Endothelial cell of umbilical vein (primary cell): Measurements from ENCODE around the gene SLC16A2. TPM values are rescaled to one million over a fixed set of nuclear protein-coding genes. Genes with fewer than 3 reads are reported as not detected.

ENCODE experiments used
- BruUV-seq: library from RNA; stranded (reverse); fragments of 400-500 nt; replicated peaks from 2 replicates; lab custom pipeline; 2021; lab: Mats Ljungman, UMichigan
- CTCF ChIA-PET: fragments of 300-600, 350-600 bp; sonication (Branson Sonifier 250); formaldehyde crosslinking; loops from one replicate; lab custom pipeline; 2021; ENCODE audit warnings: antibody characterized with exemption, inconsistent platforms; lab: Charles Lee
- POLR2A ChIA-PET: fragments of 300-600, 350-600 bp; sonication (Branson Sonifier 250); formaldehyde crosslinking; loops from one replicate; lab custom pipeline; 2021; ENCODE audit warnings: antibody characterized with exemption, inconsistent platforms; lab: Charles Lee
- DNase-seq: peaks from one replicate; pipeline ENCODE4 v3.0.0-alpha.2; 2011; ENCODE audit warnings: low read depth, low spot score
- FAIRE-seq: peaks from 2 replicates; lab custom pipeline; 2011; peaks lifted over from hg19 to GRCh38; lab: Jason Lieb, UNC
- H2AFZ ChIP-seq: 2 replicates; pipeline ENCODE4 v1.6.0; 2012; ENCODE audit warnings: low read depth, low read length, control low read depth, inconsistent platforms
- H3K27ac ChIP-seq: 2 replicates; pipeline ENCODE4 v1.5.1; 2011; ENCODE audit warnings: low read depth, mild to moderate bottlenecking, control low read depth, low read length, moderate library complexity; ENCODE audit not compliant: insufficient read depth
- H3K27me3 ChIP-seq, 2 experiments: 2 replicates each; pipeline versions ENCODE4 v1.6.0 to v1.6.1; 2011; ENCODE audit warnings: low read length in 2 of 2, mixed read lengths in 1 of 2; ENCODE audit not compliant: control insufficient read depth in 2 of 2, insufficient read depth in 2 of 2
- H3K36me3 ChIP-seq, 2 experiments: 2 replicates in 1 of 2; 3 replicates in 1 of 2; pipeline ENCODE4 v1.5.1; 2011; ENCODE audit warnings: low read length in 2 of 2, mild to moderate bottlenecking in 1 of 2, moderate library complexity in 1 of 2; ENCODE audit not compliant: control insufficient read depth in 2 of 2, insufficient read depth in 2 of 2; ENCODE audit errors: extremely low read depth in 1 of 2
- H3K4me1 ChIP-seq: 3 replicates; pipeline ENCODE4 v1.5.1; 2011; ENCODE audit warnings: mild to moderate bottlenecking, low read length; ENCODE audit not compliant: control insufficient read depth, insufficient read depth; ENCODE audit errors: extremely low read depth
- H3K4me2 ChIP-seq: 2 replicates; pipeline ENCODE4 v1.6.1; 2011; ENCODE audit warnings: low read length, control low read depth, mixed read lengths; ENCODE audit not compliant: insufficient read depth
- H3K4me3 ChIP-seq, 3 experiments: fragments of 200-600 bp in 1 of 3; sonication (generic), shearing (Covaris generic) in 1 of 3; replicated peaks in 1 of 3; 2 replicates each; pipeline ENCODE4 v1.5.1; 2011 to 2016; ENCODE audit warnings: control low read depth in 3 of 3, low read length in 3 of 3, mild to moderate bottlenecking in 2 of 3, inconsistent platforms in 1 of 3, low read depth in 1 of 3, moderate library complexity in 1 of 3; ENCODE audit not compliant: insufficient read depth in 1 of 3
- H3K79me2 ChIP-seq: 2 replicates; pipeline ENCODE4 v1.6.0; 2012; ENCODE audit warnings: low read length, inconsistent platforms; ENCODE audit not compliant: control insufficient read depth, insufficient read depth
- H3K9ac ChIP-seq: replicated peaks from 2 replicates; pipeline ENCODE3; 2011; ENCODE audit warnings: low read length, control low read depth; ENCODE audit not compliant: insufficient read depth; ENCODE audit errors: extremely low read depth
- H3K9me1 ChIP-seq: replicated peaks from 3 replicates; pipeline ENCODE4 v1.6.0; 2011; ENCODE audit warnings: mild to moderate bottlenecking, low read length; ENCODE audit not compliant: control insufficient read depth, insufficient read depth; ENCODE audit errors: extremely low read depth
- H3K9me3 ChIP-seq: replicated peaks from 2 replicates; pipeline ENCODE4 v1.5.1; 2012; ENCODE audit warnings: low read length, inconsistent platforms; ENCODE audit not compliant: control insufficient read depth, insufficient read depth
- H4K20me1 ChIP-seq: replicated peaks from 2 replicates; pipeline ENCODE3; 2011; ENCODE audit warnings: mild to moderate bottlenecking, low read length; ENCODE audit not compliant: control insufficient read depth, insufficient read depth; ENCODE audit errors: extremely low read depth
- CTCF ChIP-seq, 2 donors: IDR thresholded peaks; 1 replicate in 1 of 2; 2 replicates in 1 of 2; pipeline ENCODE4 v1.5.1; 2011; ENCODE audit warnings: low read length in 2 of 2, mild to moderate bottlenecking in 2 of 2, moderate library complexity in 2 of 2, control low read depth in 1 of 2, inconsistent platforms in 1 of 2, low read depth in 1 of 2; ENCODE audit not compliant: insufficient read depth in 1 of 2; ENCODE audit errors: extremely low read depth in 1 of 2
- EZH2 ChIP-seq: IDR thresholded peaks from 2 replicates; pipeline ENCODE4 v1.6.1; 2012; ENCODE audit warnings: borderline replicate concordance, low read depth, mild to moderate bottlenecking, moderate library complexity, low read length, inconsistent platforms; ENCODE audit not compliant: severe bottlenecking
- JUN ChIP-seq: IDR thresholded peaks from 2 replicates; pipeline ENCODE4 v1.6.1; 2011; ENCODE audit warnings: borderline replicate concordance, low read depth; ENCODE audit not compliant: insufficient read length, insufficient read depth
- MAX ChIP-seq: IDR thresholded peaks from 2 replicates; pipeline ENCODE4 v1.6.1; 2011; ENCODE audit not compliant: insufficient read depth, insufficient read length
- MYC ChIP-seq: IDR thresholded peaks from one replicate; pipeline ENCODE4 v1.6.1; 2011; ENCODE audit warnings: mild to moderate bottlenecking, low read depth, low read length
- POLR2AphosphoS5 ChIP-seq: IDR thresholded peaks from 2 replicates; pipeline ENCODE4 v1.6.1; 2012; ENCODE audit warnings: low read depth, mild to moderate bottlenecking, control low read depth, low read length, moderate library complexity; ENCODE audit not compliant: insufficient read depth
- dilution Hi-C: fragments of 300-500 bp; cut with MboI; formaldehyde crosslinking; loops from one replicate; pipeline ENCODE4 v1.15.0; 2019; ENCODE audit warnings: low sequenced_read_pairs; ENCODE audit not compliant: extremely low pct_ligation_motif_present
- intact Hi-C: fragments of 100-400 bp; cut with micrococcal nuclease; formaldehyde crosslinking; loops from one replicate; pipeline ENCODE4 v1.10.0; 2022
- polyA plus RNA-seq, 4 experiments: library from polyadenylated mRNA; depleted of rRNA in 3 of 4; stranded (reverse) in 3 of 4; unstranded in 1 of 4; fragments of >200 nt; gene quantifications; 2 replicates each; pipeline versions ENCODE4 v1.2.1 to v1.2.3, GENCODE V29; 2011 to 2012; ENCODE audit warnings: missing spikeins in 1 of 4
- total RNA-seq: library from RNA; stranded (reverse); gene quantifications from 2 replicates; pipeline ENCODE4 v1.2.3, GENCODE V29; 2021

SLC16A2 gene
- total and polyA plus RNA-seq, 2 donors (not counting 3 experiments of a cell fraction or from before 2014, with no cell fraction given): 3.1 to 3.6 TPM

- TF ChIP-seq CTCF (IDR thresholded peaks at IDR 0.05; ENCODE audit: extremely low read depth in 1 of 2, insufficient read depth in 1 of 2, low read depth in 1 of 2, low read length in 2 of 2) (no peak), MYC (no peak), MAX (no peak), EZH2 (no peak), JUN (no peak), POLR2AphosphoS5 (no peak)
- POLR2A ChIA-PET: no interaction called here
- dilution Hi-C loops: no loop called here
Observed at GRCh38 chrX:74408304-74408703, 13.0 kb upstream of the SLC16A2 start.

More at GRCh38 chrX:74408304-74408703, 13.0 kb upstream of the SLC16A2 start:
- Histone ChIP-seq H3K27ac (no peak overlapping the region), H4K20me1 (no peaks in the 10 kb centered on the region), H3K27me3 (no peaks in the 10 kb centered on the region), H3K4me3 (no peak overlapping the region), H3K36me3 (no peaks in the 10 kb centered on the region), H3K9me3 (no peaks in the 10 kb centered on the region), H3K4me1 (no peaks in the 10 kb centered on the region), H3K4me2 (no peak overlapping the region), H3K9me1 (no peaks in the 10 kb centered on the region), H2AFZ (no peak overlapping the region), H3K79me2 (no peaks in the 10 kb centered on the region), H3K9ac (no peak overlapping the region)
- DNase-seq (no peak), FAIRE-seq (no peak)
- BruUV-seq: no TSS peak
- intact Hi-C loops: no loop called here
- CTCF ChIA-PET: no interaction called here
